ENCODE measurements around the gene IGSF22.

Gene IGSF22

DNA sequence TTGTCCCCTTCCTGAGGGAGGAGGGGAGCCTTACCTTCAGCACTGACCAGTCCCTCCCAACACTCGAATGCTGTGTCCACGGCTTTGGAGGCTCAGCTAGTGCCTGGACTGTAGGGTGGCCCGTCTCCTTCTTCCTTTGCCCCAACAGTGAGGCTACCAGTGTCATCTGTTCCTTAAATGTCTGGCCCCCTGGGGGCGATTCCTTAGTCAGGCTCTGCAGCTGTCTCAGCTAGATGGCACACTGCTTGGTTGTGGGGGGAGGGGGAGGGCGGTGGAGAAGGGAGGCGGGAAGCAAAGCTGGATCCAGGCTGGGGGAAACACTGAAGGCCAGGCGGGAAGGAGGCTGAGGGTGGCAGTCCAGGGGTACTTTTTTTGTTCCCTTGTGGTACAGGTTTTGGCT is at the start of gene IGSF22:
Gene IGSF22 (minus strand): TSS at position 149 of the 400 bp plus-strand sequence. CDS start 1,952 bp downstream, outside the sequence.
- DNase-seq, result no peak

DNA sequence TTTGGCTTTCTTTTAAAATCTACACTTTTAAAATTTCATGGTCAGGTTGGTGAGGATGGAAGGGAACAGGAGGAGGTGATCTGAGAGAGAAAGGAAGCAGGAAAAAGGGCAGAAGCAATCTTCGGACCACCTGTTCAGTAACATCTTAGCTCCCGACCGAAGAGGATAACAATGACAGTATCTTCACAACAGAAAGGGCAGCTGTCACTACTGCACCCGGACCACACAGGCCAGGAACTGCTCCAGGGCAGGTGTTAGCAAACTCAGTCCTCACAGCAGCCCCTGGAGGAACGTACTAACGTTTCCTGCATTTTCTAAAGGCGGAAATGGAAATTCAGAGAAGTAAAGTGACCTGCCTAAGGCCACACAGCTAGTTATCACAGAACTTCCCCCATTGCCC is 48.8 kb upstream of the IGSF22 start:
- no peak for DNase-seq

DNA sequence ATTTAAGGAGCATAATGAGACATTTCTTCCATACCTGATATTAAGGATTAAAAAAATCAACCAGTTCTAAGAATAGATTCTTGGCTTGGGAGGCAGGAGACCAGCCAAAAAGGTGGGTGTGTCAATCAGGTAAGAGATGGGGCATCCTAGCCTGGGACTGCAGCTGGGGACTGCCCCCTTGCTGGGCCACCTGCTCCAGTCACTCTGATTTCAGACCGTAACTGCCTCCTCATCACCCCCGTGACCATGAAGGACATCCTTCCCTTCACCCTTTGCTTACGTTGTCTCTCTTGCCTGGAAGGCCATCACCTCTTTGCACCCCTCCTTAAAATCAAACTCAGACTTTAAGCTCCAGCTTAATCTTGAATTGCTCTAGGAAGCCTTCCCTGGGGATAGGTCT is 47.7 kb upstream of the IGSF22 start:
- no peak for DNase-seq

DNA sequence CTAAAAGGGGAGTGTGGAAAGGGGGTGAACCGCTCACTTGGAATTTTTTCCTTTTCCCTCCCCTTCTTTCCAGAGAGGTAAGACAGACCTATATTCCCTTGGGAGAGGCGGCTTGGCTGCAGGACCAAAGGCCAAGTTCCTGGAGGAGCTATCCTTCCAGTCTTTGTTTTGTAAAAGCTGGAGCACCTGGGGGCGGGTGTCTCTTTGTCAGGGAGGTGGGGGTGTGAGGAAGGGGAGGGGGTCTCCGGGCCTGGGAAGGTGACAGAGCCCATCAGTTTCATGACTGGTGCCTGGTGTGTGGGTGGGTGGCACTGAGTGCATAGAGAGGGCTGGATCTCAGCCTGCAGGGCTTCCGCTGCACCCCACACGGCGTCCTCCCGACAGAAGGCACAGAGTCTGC is 47.1 kb upstream of the IGSF22 start:
- DNase-seq, result no peak

DNA sequence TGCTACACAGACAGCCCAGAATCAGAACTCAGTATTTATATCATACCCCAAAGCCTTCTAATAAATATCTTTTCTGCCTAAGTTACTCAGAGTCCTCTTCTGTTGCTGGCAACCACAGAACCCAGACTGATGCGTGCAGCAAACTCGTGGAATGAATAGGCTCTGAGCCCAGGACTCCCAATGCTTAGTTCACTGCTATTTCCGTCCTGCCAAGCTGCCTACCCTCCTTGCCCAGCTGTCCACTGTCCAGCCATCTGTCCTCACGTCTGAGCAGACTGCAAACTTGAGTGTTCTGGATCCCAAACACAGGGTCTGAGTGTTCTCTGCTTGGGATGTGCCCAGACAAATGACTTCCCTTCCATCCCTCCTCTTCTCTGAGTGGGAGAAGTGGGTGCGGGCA is 46.2 kb upstream of the IGSF22 start:
- no peak for DNase-seq

DNA sequence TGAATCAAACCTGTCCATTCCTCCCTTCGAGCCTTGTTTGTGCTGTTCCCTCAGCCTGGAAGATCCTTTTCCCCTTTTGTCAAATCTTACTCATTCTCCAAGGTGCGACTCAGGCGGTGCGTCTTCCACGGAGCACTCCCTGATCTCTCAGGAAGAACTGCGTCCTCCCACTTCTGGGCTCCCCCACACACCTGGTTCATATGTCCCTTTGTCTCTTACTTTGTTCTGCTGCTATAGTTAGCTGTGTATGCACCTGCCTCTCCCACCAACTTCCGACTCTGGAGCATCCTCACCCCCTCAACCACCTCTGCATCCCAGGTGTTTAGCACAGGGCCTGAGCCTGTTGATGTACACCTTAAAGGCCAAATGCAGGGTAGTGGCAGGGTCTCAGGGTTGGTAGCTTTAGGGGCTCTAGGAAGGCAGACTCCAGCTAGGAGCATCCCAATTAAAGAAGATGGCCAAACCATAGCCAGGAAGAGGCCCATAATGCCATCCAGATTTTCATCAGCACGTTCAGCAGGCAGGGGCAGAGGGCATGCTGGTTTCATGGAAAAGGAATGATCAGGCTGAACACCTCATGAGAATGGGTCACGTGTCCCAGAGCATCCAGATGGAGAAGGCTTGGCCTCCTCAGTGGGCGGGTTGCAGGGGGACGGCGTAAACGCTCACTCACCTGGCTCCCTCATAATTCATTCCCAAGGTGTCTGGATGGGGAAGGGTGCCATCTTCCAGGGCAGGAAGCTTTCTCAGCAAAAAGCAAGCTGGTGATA is 45.5 kb upstream of the IGSF22 start:
- DNase-seq, result no peak

DNA sequence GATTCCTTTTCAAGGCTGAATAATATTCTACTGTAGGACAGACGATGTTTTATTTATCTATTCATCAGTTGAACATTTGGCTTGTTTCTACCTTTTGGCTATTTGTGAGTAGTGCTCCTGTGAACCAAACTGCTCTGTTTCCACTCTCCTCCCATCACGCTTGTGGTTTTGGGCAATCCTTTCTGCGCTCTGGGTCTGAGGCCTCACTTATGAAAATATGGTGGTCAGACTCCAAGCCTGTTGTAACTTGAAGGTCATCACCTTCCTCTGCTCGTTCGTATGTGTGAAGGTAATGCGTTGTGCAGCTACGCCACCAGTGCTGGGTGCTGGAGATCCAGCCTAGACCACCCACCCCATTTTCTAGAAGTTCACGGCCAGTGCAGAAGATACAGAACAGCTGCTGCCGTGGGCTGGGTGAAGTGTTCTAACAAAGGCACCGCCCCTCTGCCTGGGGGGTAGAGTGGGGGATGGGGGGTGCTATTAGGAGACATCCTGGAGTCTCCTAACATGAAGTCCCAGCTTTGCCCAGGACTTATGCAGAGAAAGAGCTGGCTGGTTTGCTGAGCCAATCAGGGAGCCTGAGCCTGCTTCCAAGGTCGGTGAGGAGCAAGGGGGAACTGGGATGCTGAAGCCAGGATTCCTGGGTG is 44.6 kb upstream of the IGSF22 start:
- no peak for DNase-seq

DNA sequence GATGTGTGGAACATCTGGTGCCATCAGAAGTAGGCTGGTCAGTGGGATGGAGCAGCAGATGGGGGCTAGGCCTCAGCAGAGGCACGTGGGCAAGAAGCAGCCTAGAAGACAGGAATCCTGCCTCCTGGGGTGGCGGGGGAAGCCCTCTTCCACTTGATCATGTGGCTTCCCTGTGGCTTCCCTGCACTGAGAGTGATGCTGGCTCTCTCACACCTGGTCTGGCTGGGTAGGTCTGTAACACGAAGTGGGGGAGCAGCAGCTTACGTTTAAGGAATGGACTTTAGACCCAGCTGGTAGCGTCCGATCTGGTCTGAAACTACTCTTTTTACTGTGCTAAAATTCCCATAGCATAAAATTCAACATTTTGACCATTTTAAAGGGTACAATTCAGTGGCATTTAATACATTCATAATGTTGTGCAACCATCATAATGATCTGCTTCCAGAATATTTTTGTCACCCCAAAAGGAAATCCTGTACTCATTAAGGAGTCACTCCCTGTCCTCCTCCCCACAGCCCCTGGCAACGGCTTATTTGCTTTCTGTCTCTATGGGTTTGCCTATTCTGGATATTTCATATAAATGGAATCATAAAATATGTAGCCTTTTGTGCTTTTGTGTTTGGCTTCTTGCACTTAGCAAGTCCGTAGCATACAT is 43.9 kb upstream of the IGSF22 start:
- DNase-seq, result no peak

DNA sequence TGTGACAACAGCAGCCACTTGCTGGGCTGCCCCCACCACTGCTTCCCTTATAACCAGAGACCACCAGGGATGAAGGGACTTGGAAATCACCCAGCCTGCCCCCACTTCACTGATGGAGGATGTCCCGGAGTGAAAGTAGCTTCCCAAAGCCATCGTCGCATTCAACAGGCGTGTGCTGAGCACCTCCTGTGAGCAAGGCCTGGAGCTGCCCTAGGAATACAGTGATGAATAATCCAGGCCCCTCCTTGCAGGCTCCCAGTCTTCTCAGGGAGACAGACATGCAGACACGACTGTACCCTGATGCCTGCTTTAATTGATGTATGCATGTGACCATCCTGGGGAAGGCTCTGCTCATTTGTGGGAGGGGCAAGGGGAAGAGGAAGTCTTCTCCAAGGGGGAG is 43.0 kb upstream of the IGSF22 start:
- no peak for DNase-seq

DNA sequence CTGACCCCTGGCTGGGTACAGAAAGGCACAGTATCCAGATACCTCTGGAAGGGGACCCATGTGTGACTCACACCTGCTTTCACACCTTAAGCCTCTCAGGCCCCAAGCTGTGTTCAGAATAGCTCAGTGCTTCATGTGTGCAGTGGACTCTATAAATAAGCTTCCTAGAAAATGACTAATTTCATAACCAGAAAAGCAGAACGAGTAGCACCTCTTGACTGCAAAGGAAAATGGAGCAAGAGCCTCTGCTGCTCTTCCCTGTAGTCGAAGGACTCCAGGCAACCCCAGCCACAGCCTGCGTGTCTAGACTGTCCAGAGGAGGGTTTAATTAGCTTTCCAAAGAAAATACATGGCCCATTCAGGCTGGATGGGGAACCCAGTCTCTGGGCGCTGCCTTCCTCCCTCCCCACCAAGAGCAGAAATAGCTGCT is 42.5 kb upstream of the IGSF22 start:
- DNase-seq, result peak; percentile 21

DNA sequence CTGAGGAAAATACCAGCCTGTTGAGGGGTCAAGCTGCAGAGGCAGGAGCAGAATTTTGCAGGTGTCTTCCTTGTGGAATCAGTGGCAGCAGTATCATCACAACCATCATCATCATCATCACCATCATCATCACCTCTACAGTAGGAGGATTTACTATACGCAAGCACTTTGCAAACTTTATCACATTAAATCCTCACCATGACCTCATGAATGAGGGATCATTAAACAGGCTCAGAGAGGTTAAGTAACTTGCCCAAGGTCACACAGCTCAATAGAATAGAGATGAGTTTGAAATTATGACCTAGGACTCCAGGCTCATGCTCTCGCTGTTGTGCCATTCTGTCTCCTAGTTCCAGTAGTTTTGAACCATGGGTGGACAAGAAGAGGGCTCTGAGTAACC is 40.0 kb upstream of the IGSF22 start:
- no peak for DNase-seq

DNA sequence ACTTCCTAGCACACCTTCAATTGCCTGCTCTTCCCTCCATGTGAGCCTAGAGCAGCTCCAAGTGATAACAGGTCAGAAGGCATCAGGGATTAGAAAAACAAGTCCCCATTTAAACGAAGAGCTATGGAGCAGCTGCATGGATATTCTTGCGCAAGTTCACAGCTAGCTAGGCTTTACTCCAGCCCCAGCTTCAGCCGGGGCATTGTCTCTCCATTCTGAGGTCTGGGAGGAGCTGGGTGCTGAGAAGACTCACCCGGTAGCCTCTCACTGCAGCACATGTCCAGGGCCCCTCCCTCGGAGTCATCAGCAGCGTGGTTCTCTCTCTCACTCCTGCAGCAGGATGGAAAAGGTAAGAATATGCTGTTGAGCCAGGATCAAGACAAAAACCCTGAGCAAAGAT is 39.6 kb upstream of the IGSF22 start:
- DNase-seq, result no peak

DNA sequence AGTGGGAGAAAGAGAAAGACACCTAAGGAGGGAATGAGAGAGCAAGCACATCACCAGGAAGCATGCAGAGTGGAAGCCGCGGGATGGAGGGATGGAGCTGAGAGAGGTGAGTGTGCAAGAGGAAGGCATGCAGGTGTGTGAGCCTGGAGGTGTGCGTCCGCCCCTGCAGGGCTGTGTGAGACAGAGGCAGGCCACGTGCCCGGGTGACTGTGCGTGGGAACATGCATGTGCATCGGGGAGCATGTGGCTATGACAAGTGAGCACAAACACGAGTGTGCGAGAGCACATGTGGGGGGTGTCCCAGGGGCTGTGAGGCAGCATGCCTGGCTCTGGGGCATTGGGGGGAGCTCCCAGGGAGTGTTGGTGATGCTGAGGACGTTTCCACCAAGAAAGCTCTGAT is 35.8 kb upstream of the IGSF22 start:
- no peak for DNase-seq

DNA sequence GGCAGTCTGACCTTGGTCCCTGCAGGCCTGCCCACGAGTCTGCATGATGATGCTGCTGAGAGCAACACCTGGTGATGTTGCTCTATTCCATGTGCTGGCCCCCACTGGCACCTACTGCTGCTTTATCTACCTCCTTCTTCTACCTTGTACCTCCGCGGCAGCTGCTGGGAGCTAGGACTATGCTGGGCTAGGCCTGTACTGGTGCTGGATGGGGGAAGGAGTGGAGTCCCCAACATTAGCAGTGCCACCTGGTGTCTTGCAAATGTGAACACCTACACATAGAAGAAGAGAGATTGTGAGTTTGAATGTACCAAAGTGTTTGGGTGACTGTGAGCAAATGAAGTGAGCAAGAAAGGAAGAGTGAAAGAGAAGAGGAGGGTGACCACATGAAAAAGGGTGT is 35.2 kb upstream of the IGSF22 start:
- DNase-seq, result no peak

DNA sequence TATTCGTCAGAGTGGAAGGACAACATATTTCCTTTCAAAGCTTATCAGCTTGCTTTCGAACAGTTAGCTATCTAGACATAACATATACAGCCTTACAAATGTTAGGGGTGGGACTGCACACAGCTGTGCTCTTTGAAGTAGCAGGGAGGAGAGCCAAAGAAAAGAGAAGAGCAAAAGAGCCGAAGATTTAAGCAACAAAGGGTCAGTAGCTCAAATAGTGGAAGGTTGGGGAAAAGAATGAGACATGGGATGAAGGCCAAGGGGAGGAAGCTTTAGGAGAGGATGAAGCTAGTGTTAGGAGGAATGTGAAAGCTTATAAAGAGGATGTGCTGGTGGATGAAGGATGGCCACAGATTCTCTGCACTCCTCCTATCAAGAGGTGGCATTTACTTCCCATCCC is 31.8 kb upstream of the IGSF22 start:
- no peak for DNase-seq

DNA sequence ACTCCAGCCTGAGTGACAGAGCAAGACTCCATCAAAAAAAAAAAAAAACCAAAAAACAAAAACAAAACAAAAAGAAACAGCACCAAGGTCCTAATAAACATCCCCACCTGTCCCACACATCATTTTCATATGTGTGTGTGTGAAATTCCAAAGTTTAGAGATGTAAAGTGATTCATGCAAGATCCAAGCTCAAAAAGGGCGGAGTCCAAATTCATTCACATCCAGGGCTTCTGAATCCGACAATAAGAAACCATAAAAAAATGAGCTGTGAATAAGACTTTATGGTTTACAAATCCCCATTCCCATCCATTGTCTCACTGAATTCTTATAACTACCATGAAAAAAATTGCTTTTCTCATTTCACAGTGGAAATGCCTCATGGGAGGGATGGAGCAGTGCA is 30.9 kb upstream of the IGSF22 start:
- no peak for DNase-seq

DNA sequence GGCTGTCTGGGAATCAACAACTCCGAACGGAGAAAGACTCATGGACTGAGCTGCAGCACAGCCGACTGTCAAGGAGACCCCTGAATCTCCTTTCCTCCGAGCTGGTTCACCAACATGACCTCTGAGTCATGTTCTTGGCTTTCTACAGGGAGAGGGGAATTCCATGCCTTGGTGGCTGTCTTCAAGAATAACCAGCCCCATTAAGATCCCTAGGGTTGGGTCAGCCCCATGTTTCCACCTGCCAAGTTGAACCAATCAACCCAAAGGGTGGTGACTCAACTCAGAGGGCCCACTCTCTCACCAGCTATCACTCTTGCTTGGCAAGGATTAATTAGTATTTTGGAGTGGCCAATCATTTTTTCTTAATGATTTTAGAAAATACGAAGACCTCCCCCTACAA is 28.3 kb upstream of the IGSF22 start:
- no peak for DNase-seq

DNA sequence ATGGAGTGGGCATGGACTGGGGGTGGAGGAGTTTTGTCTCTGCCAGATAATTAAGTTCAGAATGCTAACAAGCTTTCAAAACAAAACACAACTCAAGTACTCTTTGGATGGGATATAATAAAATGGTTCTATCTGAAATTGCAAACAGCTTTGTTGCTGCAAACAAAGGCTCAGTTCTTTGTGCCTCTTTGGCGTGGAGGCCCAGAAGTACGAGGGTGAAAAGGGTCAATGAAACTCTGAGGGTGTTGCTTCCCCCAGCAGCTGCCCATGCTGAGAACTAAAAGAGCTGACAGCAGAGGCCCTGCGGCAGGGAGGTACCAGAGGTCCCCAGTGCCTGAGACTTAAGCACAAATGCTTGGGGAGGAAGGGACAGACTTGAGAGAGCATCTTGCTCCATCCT is 26.5 kb upstream of the IGSF22 start:
- no peak for DNase-seq

DNA sequence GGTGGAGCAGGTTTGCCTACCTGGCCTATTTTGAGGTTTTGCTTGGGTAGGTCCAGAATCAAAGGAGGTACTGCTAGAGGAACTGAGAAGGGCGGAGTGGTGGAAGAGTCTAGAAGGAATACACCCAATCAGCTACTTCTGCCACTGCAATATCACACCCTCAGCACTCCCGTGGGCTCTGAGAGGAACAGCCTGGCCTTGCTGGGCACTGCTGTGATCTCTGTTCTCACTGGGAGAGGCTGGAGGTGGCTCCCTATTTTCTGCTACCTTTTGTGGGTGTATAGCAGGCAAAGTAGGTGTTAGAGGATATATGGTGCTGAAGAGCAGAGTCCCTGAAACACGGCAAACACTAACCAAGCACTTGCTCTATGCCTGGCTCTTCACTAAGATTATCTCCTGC is 25.0 kb upstream of the IGSF22 start:
- DNase-seq, result no peak

DNA sequence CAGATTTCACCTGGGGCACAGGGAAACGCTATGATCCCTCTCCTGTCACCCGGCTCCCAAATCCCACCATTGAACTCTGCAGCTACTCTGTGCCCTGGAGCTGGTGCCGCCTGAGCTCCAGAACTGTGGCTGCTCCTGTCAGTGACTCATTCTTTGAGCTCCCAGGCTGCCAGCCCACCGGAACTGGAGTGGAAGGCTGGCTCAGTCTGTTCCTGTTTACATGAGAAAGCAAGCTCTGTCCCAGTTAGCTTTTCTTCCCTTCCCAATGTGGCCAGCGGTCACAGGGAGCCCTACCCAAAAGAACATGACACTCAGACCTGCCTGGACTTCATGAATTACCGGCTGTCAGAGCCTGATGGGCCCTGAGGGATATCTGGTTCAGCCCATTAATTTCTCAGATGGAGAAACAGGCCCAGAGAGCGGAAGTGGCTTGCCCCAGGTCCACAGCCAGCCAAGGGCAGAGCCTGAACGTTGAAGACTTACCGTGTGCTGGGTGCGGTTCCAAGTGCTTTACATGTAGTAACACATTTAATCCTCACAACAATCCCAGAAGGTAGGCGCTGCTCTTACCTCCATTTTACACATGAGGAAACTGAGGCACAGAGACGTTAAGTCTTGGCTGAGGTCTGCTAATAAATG is 23.8 kb upstream of the IGSF22 start:
- no peak for DNase-seq

DNA sequence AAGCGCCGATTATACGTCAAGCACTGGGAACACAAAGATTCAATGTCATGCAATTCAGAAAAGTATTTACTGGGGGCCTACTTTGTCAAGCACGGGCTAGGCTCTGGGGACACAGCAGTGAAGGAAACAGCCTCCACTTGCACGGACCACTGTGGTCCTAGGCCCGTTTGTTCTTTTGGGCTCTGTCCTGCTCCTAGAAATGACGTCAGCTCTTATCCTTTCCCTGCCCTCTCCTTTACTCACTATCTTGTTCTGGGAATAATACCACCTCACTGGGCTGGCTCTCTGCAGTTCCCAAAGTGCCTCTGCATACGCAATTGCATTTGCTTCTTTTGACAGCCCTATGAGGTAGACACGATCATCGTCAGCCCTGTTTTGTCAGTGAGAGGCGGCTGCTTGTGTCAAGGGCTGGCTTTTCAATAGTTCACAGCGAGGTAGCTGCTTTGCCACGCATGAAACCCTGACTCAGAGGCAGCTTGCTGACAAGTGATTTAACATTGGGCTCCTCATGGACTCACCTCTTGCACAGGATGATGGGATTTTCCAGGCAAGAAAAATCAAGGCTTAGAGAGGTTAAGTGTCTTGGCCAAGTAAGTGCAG is 22.9 kb upstream of the IGSF22 start:
- DNase-seq, result no peak

DNA sequence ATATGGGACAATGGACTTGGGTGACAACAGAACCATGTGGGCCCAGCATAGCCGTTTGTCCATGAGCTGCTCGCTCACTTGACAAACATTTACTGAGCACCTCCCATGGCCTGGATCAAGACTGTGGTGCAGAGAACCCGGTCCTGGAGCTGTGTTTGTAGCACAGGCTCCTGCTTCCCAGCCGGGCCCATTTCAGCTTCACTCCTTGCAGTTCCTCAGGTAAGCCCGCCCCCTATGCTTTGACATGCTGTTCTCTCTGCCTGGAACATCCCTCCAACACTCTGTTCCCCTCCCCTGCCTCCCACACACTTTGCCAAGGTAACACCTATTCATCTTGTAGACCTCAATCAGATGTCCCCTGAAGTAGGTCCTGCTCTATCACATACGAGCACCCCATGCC is 19.3 kb upstream of the IGSF22 start:
- no peak for DNase-seq

DNA sequence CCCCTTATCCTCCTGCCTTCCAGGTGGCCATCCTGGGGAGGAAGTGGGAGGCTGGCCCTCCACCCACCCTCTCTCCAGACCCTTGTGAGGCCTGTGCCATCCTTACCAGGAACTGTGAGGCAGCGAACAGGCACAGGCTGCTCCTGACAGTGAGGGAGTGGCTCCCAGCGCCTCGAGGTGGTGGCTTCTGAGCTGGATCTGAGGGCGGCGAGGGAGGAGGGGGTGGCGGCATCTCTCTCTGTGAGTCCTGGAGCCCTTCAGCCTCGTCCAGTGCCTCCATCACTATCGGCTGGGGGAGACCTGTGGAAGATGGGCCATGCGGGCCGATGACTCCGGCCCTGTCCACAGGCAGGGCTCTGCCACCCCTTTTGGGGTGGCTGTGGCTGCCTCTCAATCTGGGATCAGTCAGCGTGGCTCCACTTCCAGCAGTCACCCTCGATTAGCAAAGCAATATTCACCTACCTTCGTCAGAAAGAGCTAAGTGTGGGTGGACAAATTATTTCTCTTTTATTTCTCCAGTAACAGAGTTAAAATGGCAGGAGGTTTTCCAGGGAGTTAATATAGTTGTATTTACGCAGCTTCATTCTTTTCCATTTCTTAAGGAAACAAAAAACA is 18.0 kb upstream of the IGSF22 start:
- DNase-seq, result no peak
